ENCODE data around the gene GJC2.

GJC2 gene

DNA sequence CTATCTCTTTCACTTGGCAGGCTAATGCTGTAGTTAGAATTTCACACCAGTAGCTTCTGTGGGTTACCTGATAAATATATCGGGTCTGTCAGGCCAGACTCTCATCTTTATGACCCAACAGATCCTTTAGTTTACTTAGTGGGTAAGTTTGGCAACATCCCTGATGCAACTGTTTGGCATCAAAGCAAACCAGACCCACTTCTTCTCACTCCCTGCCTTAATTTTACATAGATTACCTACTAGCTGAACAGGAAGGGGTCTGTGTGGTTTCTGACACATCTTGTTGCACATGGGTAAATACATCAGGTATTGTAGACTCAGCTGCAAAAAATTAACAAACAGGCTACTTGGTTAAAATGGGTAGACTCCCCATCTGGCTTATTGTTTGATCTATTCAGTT is 12.8 kb upstream of the GJC2 start:
- H3K9me3 ChIP-seq (ENCODE audit: control insufficient read depth, low read length) = no peaks in the 10 kb centered on the region
- H3K4me3 ChIP-seq (ENCODE audit: insufficient read depth, low read depth, low read length) = no peak overlapping the region
- H3K27ac ChIP-seq (ENCODE audit: insufficient read depth, low read depth, low read length, poor library complexity, severe bottlenecking) = no peak overlapping the region
- 59 to 75% methylated on average over 1 of the region's 1 CpG for WGBS, 2 experiments
- H3K36me3 ChIP-seq (ENCODE audit: control insufficient read depth, insufficient read depth, low read length) = no peaks in the 10 kb centered on the region
- H3K27me3 ChIP-seq (ENCODE audit: control insufficient read depth, insufficient read depth, low read length, poor library complexity, severe bottlenecking) = peaks cover 59% of the 10 kb centered on the region
- H3K4me1 ChIP-seq (ENCODE audit: control insufficient read depth, insufficient read depth, low read length) = peaks cover 7% of the 10 kb centered on the region

DNA sequence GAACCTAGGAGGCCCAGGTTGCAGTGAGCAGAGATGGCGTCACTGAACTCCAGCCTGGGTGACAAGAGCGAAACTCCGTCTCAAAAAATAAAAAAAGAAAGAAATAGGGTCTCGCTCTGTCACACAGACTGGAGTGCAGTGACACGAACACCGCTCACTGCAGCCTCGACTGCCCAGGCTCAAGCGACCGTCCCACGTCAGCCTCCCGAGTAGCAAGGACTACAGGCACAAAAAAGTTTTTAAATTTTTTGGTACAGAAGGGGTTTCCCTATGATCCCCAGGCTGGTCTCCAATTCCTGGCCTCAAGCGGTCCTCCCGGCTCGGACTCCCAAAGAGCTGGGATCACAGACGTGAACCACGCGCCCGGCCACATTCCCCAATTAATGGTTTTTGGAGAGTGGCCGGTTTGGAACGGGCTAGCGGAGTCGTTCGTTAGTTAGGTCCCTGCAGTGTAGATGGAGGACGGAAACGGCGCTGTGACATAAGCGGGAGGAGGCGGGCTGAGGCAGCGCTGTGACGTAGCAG is 10.3 kb upstream of the GJC2 start:
- peaks cover 7% of the 10 kb centered on the region for H3K4me1 ChIP-seq (ENCODE audit: control insufficient read depth, insufficient read depth, low read length)
- H3K9me3 ChIP-seq (ENCODE audit: control insufficient read depth, low read length) = no peaks in the 10 kb centered on the region
- peaks cover 44% of the 10 kb centered on the region for H3K27me3 ChIP-seq (ENCODE audit: control insufficient read depth, insufficient read depth, low read length, poor library complexity, severe bottlenecking)
- no peaks in the 10 kb centered on the region for H3K36me3 ChIP-seq (ENCODE audit: control insufficient read depth, insufficient read depth, low read length)
- peak overlapping the region; percentile 60 for H3K27ac ChIP-seq (ENCODE audit: insufficient read depth, low read depth, low read length, poor library complexity, severe bottlenecking)
- H3K4me3 ChIP-seq (ENCODE audit: insufficient read depth, low read depth, low read length) = peak overlapping the region; percentile 96
- 26 to 27% methylated on average over 30 of the region's 30 CpGs for WGBS, 2 experiments

GRCh38 chr1:228139931-228140723 is 9.6 kb upstream of the GJC2 start, which contains the start of gene GUK1:
Gene GUK1 (plus strand): TSS chr1:228140279. CDS start chr1:228140303, 24 bp downstream.
- peak within 1 kb of the TSS; percentile 95 for H3K27ac ChIP-seq (ENCODE audit: insufficient read depth, low read depth, low read length, poor library complexity, severe bottlenecking)
- peaks cover 37% of the 10 kb centered on the region for H3K27me3 ChIP-seq (ENCODE audit: control insufficient read depth, insufficient read depth, low read length, poor library complexity, severe bottlenecking)
- no peaks in the 10 kb centered on the region for H3K9me3 ChIP-seq (ENCODE audit: control insufficient read depth, low read length)
- WGBS, 2 experiments = 0% methylated on average over 95 of the region's 95 CpGs
- H3K4me3 ChIP-seq (ENCODE audit: insufficient read depth, low read depth, low read length) = peak within 1 kb of the TSS; percentile 96
- no peaks in the 10 kb centered on the region for H3K36me3 ChIP-seq (ENCODE audit: control insufficient read depth, insufficient read depth, low read length)
- H3K4me1 ChIP-seq (ENCODE audit: control insufficient read depth, insufficient read depth, low read length) = peaks cover 7% of the 10 kb centered on the region

- Histone ChIP-seq H3K27ac (ENCODE audit: insufficient read depth, low read depth, low read length, poor library complexity, severe bottlenecking) (peak overlapping the region; percentile 95), H3K4me1 (ENCODE audit: control insufficient read depth, insufficient read depth, low read length) (peaks cover 7% of the 10 kb centered on the region), H3K9me3 (ENCODE audit: control insufficient read depth, low read length) (no peaks in the 10 kb centered on the region), H3K4me3 (ENCODE audit: insufficient read depth, low read depth, low read length) (peak overlapping the region; percentile 96), H3K27me3 (ENCODE audit: control insufficient read depth, insufficient read depth, low read length, poor library complexity, severe bottlenecking) (peaks cover 31% of the 10 kb centered on the region), H3K36me3 (ENCODE audit: control insufficient read depth, insufficient read depth, low read length) (no peaks in the 10 kb centered on the region)
- whole genome bisulfite sequencing, 2 experiments = 21 to 23% methylated on average over 25 of the region's 25 CpGs
Observed at GRCh38 chr1:228140724-228141225, 9.0 kb upstream of the GJC2 start.

GRCh38 chr1:228141226-228142044 is 8.3 kb upstream of the GJC2 start:
- H3K27ac ChIP-seq (ENCODE audit: insufficient read depth, low read depth, low read length, poor library complexity, severe bottlenecking) = no peak overlapping the region
- no peaks in the 10 kb centered on the region for H3K36me3 ChIP-seq (ENCODE audit: control insufficient read depth, insufficient read depth, low read length)
- H3K4me1 ChIP-seq (ENCODE audit: control insufficient read depth, insufficient read depth, low read length) = peaks cover 7% of the 10 kb centered on the region
- H3K27me3 ChIP-seq (ENCODE audit: control insufficient read depth, insufficient read depth, low read length, poor library complexity, severe bottlenecking) = peaks cover 24% of the 10 kb centered on the region
- 86% methylated on average over 27 of the region's 27 CpGs for WGBS, 2 experiments
- H3K9me3 ChIP-seq (ENCODE audit: control insufficient read depth, low read length) = no peaks in the 10 kb centered on the region
- H3K4me3 ChIP-seq (ENCODE audit: insufficient read depth, low read depth, low read length) = peak overlapping the region; percentile 96

DNA sequence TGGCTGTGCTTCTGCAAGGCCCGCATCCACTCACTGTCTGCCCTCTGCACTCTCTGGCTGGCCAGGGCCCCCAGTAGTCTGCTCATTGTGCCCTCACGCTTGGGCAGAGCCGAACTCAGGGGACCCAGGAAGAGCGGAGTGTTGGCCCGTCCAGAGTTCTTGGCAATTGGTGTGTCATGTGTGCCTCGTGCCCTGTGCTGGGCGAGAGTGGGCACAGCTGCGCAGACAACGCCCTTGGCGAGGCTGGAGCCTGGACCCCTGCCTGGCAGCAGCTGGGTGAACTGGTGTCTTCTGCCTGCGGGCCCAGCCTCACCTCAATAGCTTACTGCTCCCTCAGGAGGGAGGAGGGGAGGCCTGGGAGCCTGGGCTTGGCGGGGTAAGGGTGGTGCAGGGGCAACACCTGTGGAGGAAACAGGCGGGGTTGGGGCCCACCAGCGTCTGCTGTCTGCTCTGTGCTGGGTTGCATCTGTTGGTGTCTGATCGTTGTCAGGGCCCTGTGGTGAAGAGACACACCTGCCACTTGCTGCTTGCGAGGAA is 7.5 kb upstream of the GJC2 start:
- no peaks in the 10 kb centered on the region for H3K36me3 ChIP-seq (ENCODE audit: control insufficient read depth, insufficient read depth, low read length)
- no peak overlapping the region for H3K27ac ChIP-seq (ENCODE audit: insufficient read depth, low read depth, low read length, poor library complexity, severe bottlenecking)
- peaks cover 16% of the 10 kb centered on the region for H3K27me3 ChIP-seq (ENCODE audit: control insufficient read depth, insufficient read depth, low read length, poor library complexity, severe bottlenecking)
- no peaks in the 10 kb centered on the region for H3K9me3 ChIP-seq (ENCODE audit: control insufficient read depth, low read length)
- 95 to 98% methylated on average over 16 of the region's 16 CpGs for WGBS, 2 experiments
- no peak overlapping the region for H3K4me3 ChIP-seq (ENCODE audit: insufficient read depth, low read depth, low read length)
- peaks cover 7% of the 10 kb centered on the region for H3K4me1 ChIP-seq (ENCODE audit: control insufficient read depth, insufficient read depth, low read length)

DNA sequence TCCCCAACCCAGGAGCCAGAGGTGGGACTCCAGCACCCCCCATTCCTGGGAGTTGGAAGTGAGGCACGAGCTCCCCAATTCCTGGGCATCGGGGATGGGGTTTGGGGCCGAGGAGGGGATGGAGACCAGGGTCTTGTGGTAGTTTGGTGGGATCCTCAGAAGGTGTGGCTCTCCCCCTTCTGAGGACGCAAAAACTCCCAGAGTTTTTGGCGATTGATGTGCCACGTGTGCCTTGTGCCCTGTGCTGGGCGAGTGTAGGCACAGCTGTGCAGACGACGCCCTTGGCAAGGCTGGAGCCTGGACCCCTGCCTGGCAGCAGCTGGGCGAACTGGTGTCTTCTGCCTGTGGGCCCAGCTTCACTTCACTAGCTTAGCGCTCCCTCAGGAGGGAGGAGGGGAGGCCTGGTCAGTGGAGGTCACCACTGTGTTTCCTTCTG is 7.0 kb upstream of the GJC2 start:
- H3K4me3 ChIP-seq (ENCODE audit: insufficient read depth, low read depth, low read length) = no peak overlapping the region
- 94 to 97% methylated on average over 11 of the region's 11 CpGs for WGBS, 2 experiments

DNA sequence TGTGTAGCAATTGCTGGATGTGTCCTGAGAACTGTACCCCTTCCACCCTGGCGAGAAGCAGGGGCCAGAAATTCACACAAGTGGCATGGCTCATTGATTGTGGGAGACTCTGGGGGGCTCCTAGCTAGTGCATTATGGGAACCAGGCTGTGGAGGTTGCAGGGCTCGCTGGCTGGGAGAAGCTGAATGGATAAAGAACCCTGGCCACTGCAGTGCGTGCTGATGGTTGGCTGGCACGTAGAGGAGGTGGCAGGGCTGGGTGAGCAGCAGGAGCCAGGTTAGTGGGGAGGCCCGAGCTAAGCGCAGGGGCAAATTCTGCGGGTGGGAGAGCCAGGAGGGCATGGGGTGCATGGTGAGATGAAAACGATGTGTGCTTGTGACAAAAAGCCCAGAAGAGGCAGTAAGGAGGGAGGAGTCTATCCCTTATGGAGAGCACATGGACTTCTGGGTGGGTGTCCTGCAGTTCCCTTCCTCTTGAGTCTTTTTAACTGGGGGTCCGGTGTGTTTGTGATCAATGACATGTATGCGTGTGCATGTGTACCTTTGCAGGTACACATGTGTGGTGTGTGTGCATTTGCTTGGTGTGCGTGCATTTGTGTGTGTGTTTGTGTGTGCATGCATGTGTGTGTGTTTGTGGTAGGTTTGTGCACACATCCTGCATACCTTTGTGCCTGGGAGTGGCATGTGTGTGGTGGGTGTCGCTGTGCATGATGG is 6.1 kb upstream of the GJC2 start:
- Histone ChIP-seq H3K9me3 (ENCODE audit: control insufficient read depth, low read length) (no peaks in the 10 kb centered on the region), H3K36me3 (ENCODE audit: control insufficient read depth, insufficient read depth, low read length) (no peaks in the 10 kb centered on the region), H3K27ac (ENCODE audit: insufficient read depth, low read depth, low read length, poor library complexity, severe bottlenecking) (no peak overlapping the region), H3K4me3 (ENCODE audit: insufficient read depth, low read depth, low read length) (no peak overlapping the region), H3K27me3 (ENCODE audit: control insufficient read depth, insufficient read depth, low read length, poor library complexity, severe bottlenecking) (peaks cover 2% of the 10 kb centered on the region), H3K4me1 (ENCODE audit: control insufficient read depth, insufficient read depth, low read length) (peaks cover 8% of the 10 kb centered on the region)
- 91 to 93% methylated on average over 12 of the region's 12 CpGs for WGBS, 2 experiments

More for the DNA sequence above, 7.0 kb upstream of the GJC2 start:
- Histone ChIP-seq H3K4me1 (ENCODE audit: control insufficient read depth, insufficient read depth, low read length) (peaks cover 7% of the 10 kb centered on the region), H3K9me3 (ENCODE audit: control insufficient read depth, low read length) (no peaks in the 10 kb centered on the region), H3K36me3 (ENCODE audit: control insufficient read depth, insufficient read depth, low read length) (no peaks in the 10 kb centered on the region), H3K27me3 (ENCODE audit: control insufficient read depth, insufficient read depth, low read length, poor library complexity, severe bottlenecking) (peaks cover 12% of the 10 kb centered on the region), H3K27ac (ENCODE audit: insufficient read depth, low read depth, low read length, poor library complexity, severe bottlenecking) (no peak overlapping the region)

DNA sequence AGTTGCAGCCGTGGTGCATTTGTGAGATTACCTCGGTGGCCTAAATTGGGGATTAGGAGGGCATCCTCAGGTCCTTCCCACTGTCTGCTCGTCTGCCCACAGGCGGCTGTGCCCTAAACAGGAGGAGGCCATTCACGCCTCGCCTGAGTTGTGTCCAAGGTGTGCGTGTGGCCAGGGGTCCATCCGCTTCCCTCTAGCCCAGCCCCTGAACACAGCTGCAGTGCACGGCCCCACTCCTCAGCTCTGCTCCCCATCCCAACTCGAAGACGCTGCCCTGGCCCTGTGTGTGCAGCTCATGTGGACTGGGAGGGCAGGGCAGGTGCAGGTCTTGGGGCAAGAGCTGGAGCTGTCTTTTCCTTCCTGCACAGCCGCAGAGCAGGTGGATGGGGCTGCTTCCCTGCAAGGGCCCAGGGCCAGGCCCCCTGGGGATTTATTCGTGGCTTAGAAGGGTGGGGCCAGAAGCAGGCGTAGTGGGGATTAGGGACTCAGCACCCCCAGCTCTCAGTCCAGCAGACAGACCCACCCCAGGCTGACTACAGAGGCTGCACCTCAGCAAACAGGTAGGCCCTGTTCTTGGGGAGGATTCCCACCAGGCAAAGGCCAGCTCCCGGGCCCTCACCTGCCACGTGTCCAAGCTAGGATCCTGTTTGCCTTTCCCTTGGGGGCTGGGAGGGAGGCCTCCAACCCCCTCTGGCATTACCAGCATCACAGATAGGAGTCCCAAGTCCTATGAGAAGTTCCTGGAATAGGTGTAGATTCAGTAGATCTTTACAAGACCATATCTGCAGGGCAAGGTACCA is 5.3 kb upstream of the GJC2 start:
- WGBS, 2 experiments = 88 to 90% methylated on average over 15 to 16 of the region's 16 CpGs
- H3K36me3 ChIP-seq (ENCODE audit: control insufficient read depth, insufficient read depth, low read length) = no peaks in the 10 kb centered on the region
- H3K27ac ChIP-seq (ENCODE audit: insufficient read depth, low read depth, low read length, poor library complexity, severe bottlenecking) = no peak overlapping the region
- peaks cover 14% of the 10 kb centered on the region for H3K4me1 ChIP-seq (ENCODE audit: control insufficient read depth, insufficient read depth, low read length)
- no peaks in the 10 kb centered on the region for H3K9me3 ChIP-seq (ENCODE audit: control insufficient read depth, low read length)
- H3K4me3 ChIP-seq (ENCODE audit: insufficient read depth, low read depth, low read length) = no peak overlapping the region
- H3K27me3 ChIP-seq (ENCODE audit: control insufficient read depth, insufficient read depth, low read length, poor library complexity, severe bottlenecking) = no peaks in the 10 kb centered on the region
